BJ (cell line): ENCODE data around the gene GYPE. TPM values are rescaled to one million over a fixed set of nuclear protein-coding genes. Genes with fewer than 3 reads are reported as not detected.
"Not testable (repeated sequence)": the region's sequence is repeated elsewhere in the genome, so short reads cannot be mapped to it uniquely, and the experiment has no call there.

Experiments
- CTCF ChIA-PET: fragments of 350-600 bp; formaldehyde crosslinking; extraction: SDS; loops from one replicate; lab custom pipeline; 2021; ENCODE audit warnings: antibody characterized with exemption, inconsistent platforms; lab: Yijun Ruan, JAX
- POLR2A ChIA-PET: fragments of 300-600 bp; sonication (Branson Sonifier 250); formaldehyde crosslinking; extraction: SDS; loops from one replicate; lab custom pipeline; 2021; ENCODE audit warnings: antibody characterized with exemption; lab: Charles Lee
- DNase-seq: peaks from one replicate; pipeline ENCODE4 v3.0.0-alpha.2; 2011; ENCODE audit warnings: low read depth
- H3K27me3 ChIP-seq: 2 replicates; pipeline ENCODE4 v1.6.0; 2011; ENCODE audit warnings: low read length; ENCODE audit not compliant: control insufficient read depth, insufficient read depth
- H3K36me3 ChIP-seq: 2 replicates; pipeline ENCODE4 v1.5.1; 2011; ENCODE audit warnings: low read length; ENCODE audit not compliant: control insufficient read depth, insufficient read depth
- H3K4me3 ChIP-seq: 2 replicates; pipeline ENCODE4 v1.5.1; 2011; ENCODE audit warnings: low read depth, mild to moderate bottlenecking, control low read depth, low read length
- CTCF ChIP-seq: IDR thresholded peaks from 2 replicates; pipeline ENCODE4 v1.5.1; 2011; ENCODE audit warnings: low read depth, mild to moderate bottlenecking, control low read depth, inconsistent platforms, low read length, moderate library complexity; ENCODE audit not compliant: insufficient read depth
- polyA plus RNA-seq: library from polyadenylated mRNA; depleted of rRNA; stranded (reverse); fragments of >200 nt; gene quantifications from 2 replicates; pipeline ENCODE4 v1.2.3, GENCODE V29; 2011

Gene GYPE
- polyA plus RNA-seq, 1 experiment: 1.4 TPM

GRCh38 chr4:143882892-143883291 is 22.5 kb downstream of the GYPE start:
- CTCF ChIA-PET: no interaction called here
- Histone ChIP-seq H3K27me3 (no peaks in the 10 kb centered on the region), H3K4me3 (no peak overlapping the region), H3K36me3 (no peaks in the 10 kb centered on the region)
- TF ChIP-seq CTCF: no peak
- no peak for DNase-seq
- POLR2A ChIA-PET: no interaction called here

GRCh38 chr4:143879561-143879960 is 25.8 kb downstream of the GYPE start:
- CTCF ChIA-PET, POLR2A ChIA-PET, DNase-seq, H3K36me3 ChIP-seq, H3K27me3 ChIP-seq, H3K4me3 ChIP-seq: not testable (repeated sequence)

GRCh38 chr4:143875357-143875756 is 30.0 kb downstream of the GYPE start:
- H3K4me3 ChIP-seq, H3K36me3 ChIP-seq, H3K27me3 ChIP-seq, DNase-seq, CTCF ChIA-PET, POLR2A ChIA-PET: not testable (repeated sequence)

- H3K27me3 ChIP-seq, DNase-seq, POLR2A ChIA-PET, CTCF ChIA-PET, H3K36me3 ChIP-seq, H3K4me3 ChIP-seq: not testable (repeated sequence)
Observed at GRCh38 chr4:143870523-143871268, 34.7 kb downstream of the GYPE start.

- H3K36me3 ChIP-seq, POLR2A ChIA-PET, H3K27me3 ChIP-seq, H3K4me3 ChIP-seq, CTCF ChIA-PET, DNase-seq: not testable (repeated sequence)
Observed at GRCh38 chr4:143869925-143870324, 35.4 kb downstream of the GYPE start.

GRCh38 chr4:143862716-143863115 is 42.6 kb downstream of the GYPE start:
- H3K36me3 ChIP-seq, DNase-seq, POLR2A ChIA-PET, CTCF ChIA-PET, H3K27me3 ChIP-seq, H3K4me3 ChIP-seq: not testable (repeated sequence)

GRCh38 chr4:143858456-143858855 is 46.9 kb downstream of the GYPE start:
- peak; percentile 6 for DNase-seq
- TF ChIP-seq CTCF: no peak
- ChIA-PET CTCF (no interaction called here), POLR2A (no interaction called here)
- no peaks in the 10 kb centered on the region for H3K36me3 ChIP-seq
- no peak overlapping the region for H3K4me3 ChIP-seq
- H3K27me3 ChIP-seq: no peaks in the 10 kb centered on the region

- DNase-seq, H3K36me3 ChIP-seq, CTCF ChIA-PET, H3K27me3 ChIP-seq, POLR2A ChIA-PET, H3K4me3 ChIP-seq: not testable (repeated sequence)
Observed at GRCh38 chr4:143857391-143858336, 47.7 kb downstream of the GYPE start.

- POLR2A ChIA-PET, H3K36me3 ChIP-seq, CTCF ChIA-PET, DNase-seq, H3K27me3 ChIP-seq, H3K4me3 ChIP-seq: not testable (repeated sequence)
Observed at GRCh38 chr4:143856017-143856557, 49.3 kb downstream of the GYPE start.

GRCh38 chr4:143854645-143855044 is 50.7 kb downstream of the GYPE start:
- POLR2A ChIA-PET, CTCF ChIA-PET, H3K36me3 ChIP-seq, H3K27me3 ChIP-seq, H3K4me3 ChIP-seq, DNase-seq: not testable (repeated sequence)

- CTCF ChIA-PET, POLR2A ChIA-PET, DNase-seq: not testable (repeated sequence)
Observed at GRCh38 chr4:143849296-143849695, 56.1 kb downstream of the GYPE start.

More at GRCh38 chr4:143849296-143849695, 56.1 kb downstream of the GYPE start:
- not testable (repeated sequence) for H3K27me3 ChIP-seq, H3K4me3 ChIP-seq, H3K36me3 ChIP-seq
